CD4-positive, alpha-beta T cell treated with Interleukin-10 for 1 hour (primary cell): Measurements from ENCODE around the gene KRTAP9-8.
"Not testable (repeated sequence)": the region's sequence is repeated elsewhere in the genome, so short reads cannot be mapped to it uniquely, and the experiment has no call there.

Experiments
- DNase-seq: peaks from one replicate; pipeline ENCODE4 v3.0.0-alpha.2; 2020

The KRTAP9-8 gene

GRCh38 chr17:41237949-41238437 is at the start of gene KRTAP9-8:
Gene KRTAP9-8 (plus strand): TSS chr17:41237999. CDS start chr17:41238052, 53 bp downstream.
- not testable (repeated sequence) for DNase-seq

GRCh38 chr17:41189837-41190318 is 47.9 kb upstream of the KRTAP9-8 start, which contains the start of gene KRTAP9-1:
Gene KRTAP9-1 (plus strand): TSS chr17:41189887. CDS start chr17:41189887, 0 bp downstream.
- not testable (repeated sequence) for DNase-seq

- DNase-seq: no peak
These were observed 47.5 kb upstream of the KRTAP9-8 start for GRCh38 chr17:41190328-41190727.

GRCh38 chr17:41196068-41196467 is 41.7 kb upstream of the KRTAP9-8 start:
- no peak for DNase-seq

- no peak for DNase-seq
These were observed 38.2 kb upstream of the KRTAP9-8 start for GRCh38 chr17:41199421-41200078.

GRCh38 chr17:41211845-41212466 is 25.8 kb upstream of the KRTAP9-8 start:
- DNase-seq: no peak

- no peak for DNase-seq
These were observed 25.2 kb upstream of the KRTAP9-8 start for GRCh38 chr17:41212524-41213169.

- no peak for DNase-seq
These were observed 22.1 kb upstream of the KRTAP9-8 start for GRCh38 chr17:41215681-41216080.

- no peak for DNase-seq
These were observed 14.0 kb upstream of the KRTAP9-8 start for GRCh38 chr17:41223821-41224220.

- DNase-seq: no peak
These were observed 11.7 kb upstream of the KRTAP9-8 start for GRCh38 chr17:41226051-41226450.

GRCh38 chr17:41226598-41227095 is 11.2 kb upstream of the KRTAP9-8 start, which contains the start of gene KRTAP9-2:
Gene KRTAP9-2 (plus strand): TSS chr17:41226648. CDS start chr17:41226655, 7 bp downstream.
- not testable (repeated sequence) for DNase-seq

- no peak for DNase-seq
These were observed 7.7 kb upstream of the KRTAP9-8 start for GRCh38 chr17:41230094-41230493.

- DNase-seq: no peak
These were observed 6.1 kb upstream of the KRTAP9-8 start for GRCh38 chr17:41231731-41232130.

GRCh38 chr17:41232399-41233105 is 5.2 kb upstream of the KRTAP9-8 start, which contains the start of gene KRTAP9-3:
Gene KRTAP9-3 (plus strand): TSS chr17:41232449. CDS start chr17:41232502, 53 bp downstream.
- DNase-seq: not testable (repeated sequence)

- not testable (repeated sequence) for DNase-seq
These were observed 683 bp upstream of the KRTAP9-8 start for GRCh38 chr17:41237116-41237515.

- not testable (repeated sequence) for DNase-seq
These were observed 9.4 kb downstream of the KRTAP9-8 start for GRCh38 chr17:41246995-41247787.

GRCh38 chr17:41249637-41250240 is 11.9 kb downstream of the KRTAP9-8 start, which contains the start of gene KRTAP9-4:
Gene KRTAP9-4 (plus strand): TSS chr17:41249687. CDS start chr17:41249721, 34 bp downstream.
- DNase-seq: not testable (repeated sequence)

GRCh38 chr17:41251261-41251660 is 13.5 kb downstream of the KRTAP9-8 start:
- DNase-seq: no peak

GRCh38 chr17:41254861-41255260 is 17.1 kb downstream of the KRTAP9-8 start:
- no peak for DNase-seq

- not testable (repeated sequence) for DNase-seq
These were observed 17.8 kb downstream of the KRTAP9-8 start, which contains the start of gene KRTAP9-9 for GRCh38 chr17:41255381-41256290. Gene KRTAP9-9 (plus strand): TSS chr17:41255384.
